ENCODE measurements around the gene LDLRAD4.

DNA sequence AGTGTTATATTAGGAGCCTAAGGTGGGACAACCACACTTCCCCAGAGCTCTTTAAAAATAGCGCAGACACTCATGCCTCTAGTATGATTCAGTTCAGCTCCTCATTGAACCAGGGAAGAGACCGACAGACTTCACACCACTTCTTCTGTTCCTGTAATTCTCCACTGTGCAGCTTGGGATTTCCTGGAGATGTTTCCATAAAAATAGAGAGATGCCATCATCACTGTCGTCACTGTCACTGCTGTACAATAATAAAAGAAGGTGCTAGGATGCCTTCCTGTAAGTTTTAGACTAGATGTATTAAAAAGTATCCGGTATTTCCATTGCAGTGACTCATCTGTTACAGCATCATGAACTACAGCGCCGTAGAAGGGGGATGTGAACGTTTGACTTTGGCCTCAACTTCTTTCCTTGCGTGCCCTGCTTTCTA, 396.9 kb downstream of the LDLRAD4 start:
- no peak for TF ChIP-seq CSRNP3 (CRISPR knock-in tag; IDR thresholded peaks at IDR 0.05)
- no peak for TF ChIP-seq ZFP30 (CRISPR knock-in tag; IDR thresholded peaks at IDR 0.05)

Data from SK-N-SH treated with all-trans-retinoic acid at 6 μM for 48 hours (cell line).